ENCODE results near the gene XXYLT1.

XXYLT1 gene

GRCh38 chr3:195254454-195255175 is 16.3 kb downstream of the XXYLT1 start:
- in situ Hi-C loops (cut with MboI; ENCODE audit: low sequenced_read_pairs), result no loop called here

GRCh38 chr3:195253923-195254432 is 17.0 kb downstream of the XXYLT1 start:
- in situ Hi-C loops (cut with MboI; ENCODE audit: low sequenced_read_pairs), result no loop called here

GRCh38 chr3:195251336-195252065 is 19.5 kb downstream of the XXYLT1 start:
- in situ Hi-C loops (cut with MboI; ENCODE audit: low sequenced_read_pairs), result no loop called here

GRCh38 chr3:195250473-195251251 is 20.3 kb downstream of the XXYLT1 start:
- in situ Hi-C loops (cut with MboI; ENCODE audit: low sequenced_read_pairs), result no loop called here

GRCh38 chr3:195249858-195250464 is 21.0 kb downstream of the XXYLT1 start:
- in situ Hi-C loops (cut with MboI; ENCODE audit: low sequenced_read_pairs), result no loop called here

GRCh38 chr3:195249057-195249770 is 21.7 kb downstream of the XXYLT1 start:
- in situ Hi-C loops (cut with MboI; ENCODE audit: low sequenced_read_pairs), result no loop called here

- in situ Hi-C loops (cut with MboI; ENCODE audit: low sequenced_read_pairs), result no loop called here
Observed at GRCh38 chr3:195248281-195248680, 22.7 kb downstream of the XXYLT1 start.

GRCh38 chr3:195247863-195248189 is 23.1 kb downstream of the XXYLT1 start:
- in situ Hi-C loops (cut with MboI; ENCODE audit: low sequenced_read_pairs), result no loop called here

GRCh38 chr3:195247086-195247862 is 23.7 kb downstream of the XXYLT1 start:
- in situ Hi-C loops (cut with MboI; ENCODE audit: low sequenced_read_pairs), result no loop called here

- in situ Hi-C loops (cut with MboI; ENCODE audit: low sequenced_read_pairs), result no loop called here
Observed at GRCh38 chr3:195246581-195246995, 24.4 kb downstream of the XXYLT1 start.

GRCh38 chr3:195245531-195245951 is 25.4 kb downstream of the XXYLT1 start:
- in situ Hi-C loops (cut with MboI; ENCODE audit: low sequenced_read_pairs), result no loop called here

- in situ Hi-C loops (cut with MboI; ENCODE audit: low sequenced_read_pairs), result no loop called here
Observed at GRCh38 chr3:195241592-195242355, 29.2 kb downstream of the XXYLT1 start.

- in situ Hi-C loops (cut with MboI; ENCODE audit: low sequenced_read_pairs), result no loop called here
Observed at GRCh38 chr3:195240939-195241338, 30.0 kb downstream of the XXYLT1 start.

GRCh38 chr3:195240171-195240701 is 30.7 kb downstream of the XXYLT1 start:
- in situ Hi-C loops (cut with MboI; ENCODE audit: low sequenced_read_pairs), result no loop called here

GRCh38 chr3:195239121-195239520 is 31.8 kb downstream of the XXYLT1 start:
- in situ Hi-C loops (cut with MboI; ENCODE audit: low sequenced_read_pairs), result no loop called here

- in situ Hi-C loops (cut with MboI; ENCODE audit: low sequenced_read_pairs), result no loop called here
Observed at GRCh38 chr3:195238586-195239118, 32.3 kb downstream of the XXYLT1 start.

- in situ Hi-C loops (cut with MboI; ENCODE audit: low sequenced_read_pairs), result no loop called here
Observed at GRCh38 chr3:195238081-195238571, 32.8 kb downstream of the XXYLT1 start.

Measured in HL-60/S4 treated with phorbol 12-myristate 13-acetate at 8.2 ng/mL for 4 days and 3 days (cell line).